Breast epithelium (tissue), 3 donors: ENCODE data around the gene CHST1.

ENCODE experiments used
- POLR2A ChIP-seq: fragments of 450-650 bp; IDR thresholded peaks from one replicate; pipeline ENCODE4 v1.6.1; 2016; ENCODE audit warnings: antibody characterized with exemption, mild to moderate bottlenecking, moderate library complexity
- POLR2AphosphoS5 ChIP-seq, 3 donors: sonication (generic); formaldehyde crosslinking; IDR thresholded peaks; one replicate each; pipeline ENCODE4 v1.6.1; 2017; ENCODE audit warnings: antibody characterized with exemption in 3 of 3
- TF ChIP-seq, protein P1 (sequence below), 3 donors: fragments of 450-650 bp; IDR thresholded peaks; one replicate each; pipeline ENCODE4 v1.5.1; 2016 to 2017; ENCODE audit warnings: antibody characterized with exemption in 3 of 3, mild to moderate bottlenecking in 3 of 3, moderate library complexity in 3 of 3

DNA sequence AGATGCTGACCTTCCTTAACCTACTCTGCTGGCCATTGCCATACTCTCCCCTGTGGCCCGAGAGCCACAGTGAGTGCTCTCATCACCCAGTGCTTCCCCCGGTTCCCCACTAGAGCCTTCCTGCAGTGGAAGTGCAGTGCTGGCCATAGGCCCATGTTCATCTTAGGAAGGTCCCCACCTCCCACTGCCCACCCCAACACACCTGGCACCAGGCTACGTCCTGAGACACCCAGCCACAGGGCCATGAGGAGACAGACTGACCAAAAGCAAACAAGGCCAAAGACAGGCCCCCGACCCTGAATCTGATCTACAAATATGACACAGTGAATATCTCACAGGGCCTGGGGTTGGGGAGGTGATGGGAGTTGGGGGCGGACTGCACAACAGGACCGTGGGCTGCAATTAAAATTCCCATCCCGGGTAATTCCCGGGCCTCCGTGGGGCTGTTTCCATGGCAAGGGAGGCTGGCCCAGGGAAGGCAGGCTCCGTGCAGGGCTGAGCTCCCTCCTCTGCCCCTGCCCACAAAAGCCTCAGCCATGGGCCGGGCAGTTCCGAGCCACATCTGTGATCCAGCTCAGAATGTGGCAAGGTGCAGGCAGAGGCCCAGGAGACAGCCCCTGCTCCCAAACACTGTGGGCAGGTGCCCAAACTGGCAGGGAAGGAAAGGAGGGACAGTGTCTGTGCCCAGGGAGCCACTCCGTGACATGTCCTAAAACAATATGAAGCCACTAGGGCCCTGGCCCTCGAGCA lies 5.1 kb upstream of the CHST1 start:
- TF ChIP-seq, protein P1, sequence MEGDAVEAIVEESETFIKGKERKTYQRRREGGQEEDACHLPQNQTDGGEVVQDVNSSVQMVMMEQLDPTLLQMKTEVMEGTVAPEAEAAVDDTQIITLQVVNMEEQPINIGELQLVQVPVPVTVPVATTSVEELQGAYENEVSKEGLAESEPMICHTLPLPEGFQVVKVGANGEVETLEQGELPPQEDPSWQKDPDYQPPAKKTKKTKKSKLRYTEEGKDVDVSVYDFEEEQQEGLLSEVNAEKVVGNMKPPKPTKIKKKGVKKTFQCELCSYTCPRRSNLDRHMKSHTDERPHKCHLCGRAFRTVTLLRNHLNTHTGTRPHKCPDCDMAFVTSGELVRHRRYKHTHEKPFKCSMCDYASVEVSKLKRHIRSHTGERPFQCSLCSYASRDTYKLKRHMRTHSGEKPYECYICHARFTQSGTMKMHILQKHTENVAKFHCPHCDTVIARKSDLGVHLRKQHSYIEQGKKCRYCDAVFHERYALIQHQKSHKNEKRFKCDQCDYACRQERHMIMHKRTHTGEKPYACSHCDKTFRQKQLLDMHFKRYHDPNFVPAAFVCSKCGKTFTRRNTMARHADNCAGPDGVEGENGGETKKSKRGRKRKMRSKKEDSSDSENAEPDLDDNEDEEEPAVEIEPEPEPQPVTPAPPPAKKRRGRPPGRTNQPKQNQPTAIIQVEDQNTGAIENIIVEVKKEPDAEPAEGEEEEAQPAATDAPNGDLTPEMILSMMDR (IDR thresholded peaks at IDR 0.05): no peak
- TF ChIP-seq POLR2A (no peak), POLR2AphosphoS5 (IDR thresholded peaks at IDR 0.05) (no peak)
